IPS-NIHi11 (cell line): Measurements from ENCODE around the gene PTPRG.

Source experiments
- DNase-seq: peaks from one replicate; pipeline ENCODE4 v3.0.0; 2012; ENCODE audit warnings: mixed read lengths, low spot score

Gene PTPRG

DNA sequence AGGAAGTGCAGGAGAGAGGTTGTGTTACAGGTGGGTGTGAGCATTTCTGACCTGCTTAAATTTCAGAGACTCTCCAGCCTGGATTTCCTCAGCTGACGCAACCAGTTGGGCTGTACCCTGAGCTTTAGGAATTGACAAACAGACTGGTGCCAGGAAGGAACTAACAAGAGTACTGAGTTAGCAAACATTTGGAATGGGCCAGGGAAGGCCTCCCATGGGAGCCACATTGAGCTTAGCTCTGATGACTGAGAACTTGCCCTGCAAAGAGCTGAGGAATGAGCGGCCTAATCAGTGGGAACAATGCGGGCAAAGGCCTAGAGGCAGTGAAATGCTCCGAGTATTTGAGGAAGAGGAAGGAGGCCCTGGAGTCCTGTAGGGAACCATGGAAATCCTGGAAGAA lies 557.8 kb downstream of the PTPRG start:
- no peak for DNase-seq

DNA sequence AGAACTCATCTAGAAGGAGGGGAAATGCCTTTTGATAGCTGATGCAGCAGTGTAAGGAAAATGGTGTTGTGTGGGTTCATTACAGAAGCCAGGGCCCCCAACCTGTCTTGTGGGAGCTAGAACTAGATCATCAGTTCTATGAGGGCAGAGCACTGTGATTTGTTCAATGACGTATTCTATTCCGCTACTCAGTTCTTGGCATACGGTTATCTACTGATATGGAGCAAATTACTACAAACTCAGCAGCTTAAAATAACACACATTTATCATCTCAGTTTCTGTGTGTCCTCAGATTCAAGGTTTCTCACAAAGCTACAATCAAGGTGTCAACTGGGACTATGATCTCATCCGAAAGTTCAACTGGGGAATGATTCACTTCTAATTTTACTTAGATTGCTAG lies 561.4 kb downstream of the PTPRG start:
- DNase-seq = no peak

DNA sequence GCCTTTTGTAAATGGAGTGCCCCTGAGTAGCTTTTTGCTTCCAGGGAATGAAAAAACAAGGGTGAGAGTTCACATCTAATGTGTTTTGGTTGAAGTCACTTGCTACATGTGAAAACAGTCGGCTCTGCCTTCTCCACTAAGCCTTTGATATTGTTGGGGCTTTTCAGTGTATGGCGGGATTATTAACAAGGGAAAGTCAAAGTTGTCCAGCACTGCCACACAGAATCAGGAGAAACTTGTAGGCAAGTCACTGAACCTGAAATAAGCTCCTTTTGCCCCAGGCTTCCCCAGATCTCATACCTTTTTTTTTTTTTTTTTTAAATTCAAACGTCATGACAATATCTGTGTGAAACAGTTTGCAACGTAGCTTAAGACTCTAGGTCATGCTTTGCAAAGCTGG lies 564.0 kb downstream of the PTPRG start:
- DNase-seq = no peak

DNA sequence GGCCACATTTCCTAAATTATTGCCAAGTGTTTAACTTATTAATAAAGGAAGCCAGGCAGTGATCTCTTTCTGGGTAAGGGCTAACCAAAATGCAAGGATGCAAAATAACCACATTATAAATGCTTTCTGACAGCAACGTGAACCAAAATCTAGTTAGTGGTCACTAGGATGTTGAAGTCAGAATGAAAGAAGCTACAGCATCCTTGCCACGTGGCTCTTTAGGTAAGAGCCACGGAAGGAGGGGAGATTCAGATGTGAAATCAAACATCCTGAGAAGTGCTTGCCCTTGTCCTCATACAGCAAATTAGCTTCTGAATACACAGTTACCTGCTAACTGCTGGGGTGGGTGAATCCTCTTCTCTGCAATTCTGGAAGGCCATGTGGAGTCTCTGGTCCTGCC lies 565.7 kb downstream of the PTPRG start:
- DNase-seq = no peak

DNA sequence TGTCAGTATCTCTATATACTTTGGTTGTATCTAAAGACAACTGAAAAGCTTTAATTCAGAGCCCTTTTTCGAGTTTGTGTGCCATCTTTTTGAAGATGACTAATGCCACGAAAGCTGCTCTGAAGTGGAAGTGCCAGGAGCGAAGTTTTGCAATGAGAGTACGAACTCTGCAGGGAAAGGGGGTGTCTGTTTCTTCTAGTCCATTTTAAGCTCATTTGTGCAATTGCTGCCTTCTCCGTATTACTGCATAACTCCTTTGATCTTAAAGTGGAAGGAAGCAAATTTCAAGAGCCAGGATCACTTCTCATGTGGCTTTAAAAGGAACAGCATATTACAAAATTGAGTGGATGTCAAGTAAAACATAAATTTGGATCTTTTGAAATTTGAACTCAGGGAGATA lies 566.7 kb downstream of the PTPRG start:
- no peak for DNase-seq

DNA sequence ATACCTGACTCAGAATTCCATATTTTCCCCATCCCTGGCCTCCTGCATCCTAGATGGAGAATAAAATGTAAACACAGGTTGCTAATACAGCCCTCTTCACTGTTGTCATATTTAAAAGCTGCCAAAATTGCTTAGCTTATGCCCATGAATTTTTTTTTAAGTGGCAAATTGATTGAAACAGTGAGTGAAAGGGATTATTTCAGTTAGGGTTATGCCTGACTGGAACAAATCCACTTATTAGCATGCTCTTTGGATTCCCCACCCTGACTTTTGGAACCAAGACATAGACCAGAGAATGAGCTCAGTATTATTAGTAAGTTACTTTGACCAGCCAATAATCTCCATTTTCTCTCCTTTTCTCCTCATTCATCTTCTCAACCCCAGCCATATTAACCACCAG lies 567.3 kb downstream of the PTPRG start:
- DNase-seq = no peak

DNA sequence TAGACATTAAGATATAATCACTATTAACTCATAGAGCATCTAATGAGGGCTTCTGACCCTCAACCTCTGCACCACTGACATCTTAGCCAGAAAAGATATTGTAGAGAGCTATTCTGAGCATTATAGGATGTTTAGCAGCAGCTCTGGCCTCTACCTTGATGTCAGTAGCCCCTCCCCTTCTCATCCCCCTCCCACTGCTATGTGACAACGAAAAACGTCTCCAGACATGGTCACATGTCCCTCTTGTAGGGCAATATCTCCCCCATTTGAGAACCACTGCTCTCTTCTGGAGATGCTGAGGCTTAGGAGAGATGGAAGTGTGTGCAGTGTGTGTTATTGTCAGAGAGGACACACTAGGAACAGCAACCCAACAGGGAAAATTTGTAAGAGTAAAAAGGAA lies 569.7 kb downstream of the PTPRG start:
- no peak for DNase-seq

DNA sequence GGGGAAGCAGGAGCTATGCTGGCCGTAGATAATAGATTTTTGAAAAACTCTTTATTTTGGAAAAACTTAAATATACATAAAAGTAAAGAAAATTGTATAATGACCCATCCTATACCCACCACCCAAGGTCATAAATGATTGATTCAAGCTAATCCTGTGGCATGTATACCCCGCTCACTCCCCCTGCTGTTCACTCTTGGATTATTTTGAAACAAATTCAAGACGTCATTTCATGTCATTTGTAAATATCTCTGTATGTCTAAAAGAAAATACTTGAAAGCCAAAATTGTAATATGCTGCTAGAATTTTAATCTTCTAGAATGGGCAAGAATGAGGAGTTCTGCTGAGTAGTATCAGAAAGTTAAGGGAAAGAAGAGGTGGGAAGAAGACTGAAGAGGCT lies 570.2 kb downstream of the PTPRG start:
- DNase-seq = no peak

DNA sequence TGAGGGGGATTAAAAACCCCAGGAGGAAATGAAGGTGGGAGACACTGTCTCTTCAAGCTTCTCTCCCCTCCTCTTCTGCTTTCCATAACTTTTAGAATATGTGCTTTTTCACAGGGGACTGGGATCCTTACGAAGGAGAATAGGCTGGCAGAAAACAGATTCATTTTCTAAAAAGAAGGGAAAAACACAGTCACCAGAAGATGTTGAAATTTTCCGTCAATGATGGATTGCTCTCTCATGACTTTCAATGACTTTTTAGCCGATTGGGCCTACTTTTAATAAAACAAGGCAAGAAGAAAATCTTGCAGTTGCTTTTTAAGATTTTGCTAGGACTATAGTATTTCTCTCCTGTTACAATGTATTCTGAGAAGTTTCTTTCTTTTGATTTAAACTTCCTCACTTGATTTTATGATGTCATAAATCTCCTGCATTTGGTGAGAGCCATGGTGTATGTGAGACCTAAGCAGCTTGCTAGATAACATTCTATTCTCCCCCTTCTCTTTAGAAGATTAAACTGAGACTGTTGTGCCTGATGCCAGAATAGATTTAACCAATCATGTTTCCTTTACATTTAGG lies 570.7 kb downstream of the PTPRG start:
- no peak for DNase-seq

DNA sequence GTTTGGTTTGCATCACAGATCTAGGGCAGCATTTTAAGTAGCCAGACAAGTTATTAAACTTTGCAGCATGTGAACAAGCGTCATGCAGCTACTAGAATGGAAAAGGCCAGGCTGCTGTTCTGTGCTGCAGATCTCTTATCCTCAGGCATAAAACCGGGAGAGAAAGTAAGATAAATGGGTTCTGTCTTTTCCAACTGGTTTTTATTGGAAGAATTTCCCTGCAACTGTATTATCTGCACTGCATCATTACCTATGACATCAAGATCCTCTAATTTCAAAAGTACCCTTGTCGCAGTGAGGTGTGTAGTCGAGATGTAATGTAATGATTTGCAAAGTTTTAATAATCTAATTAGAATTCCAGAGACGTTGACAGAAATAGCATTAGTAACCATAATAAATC lies 571.6 kb downstream of the PTPRG start:
- no peak for DNase-seq

DNA sequence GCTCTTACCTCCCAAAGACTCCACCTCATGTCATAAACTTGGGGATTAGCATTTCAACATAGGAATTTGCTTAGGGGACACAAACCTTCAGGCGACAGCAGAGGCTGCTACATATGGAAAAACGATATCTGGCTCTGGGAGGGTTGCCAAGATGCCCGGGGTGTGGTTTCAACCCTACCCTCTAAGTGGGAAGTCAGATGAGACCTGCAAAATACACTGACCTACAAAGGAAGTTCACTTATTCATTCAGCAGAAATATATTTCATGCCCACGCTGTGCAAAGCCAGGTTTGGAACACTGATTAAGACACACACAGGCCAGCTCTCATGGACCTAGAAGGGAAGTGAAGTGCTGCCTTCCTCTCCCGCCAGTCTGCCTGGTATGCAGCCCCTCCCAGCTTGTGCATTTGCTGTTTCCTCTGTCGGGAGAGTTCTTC lies 572.7 kb downstream of the PTPRG start:
- peak; percentile 30 for DNase-seq

DNA sequence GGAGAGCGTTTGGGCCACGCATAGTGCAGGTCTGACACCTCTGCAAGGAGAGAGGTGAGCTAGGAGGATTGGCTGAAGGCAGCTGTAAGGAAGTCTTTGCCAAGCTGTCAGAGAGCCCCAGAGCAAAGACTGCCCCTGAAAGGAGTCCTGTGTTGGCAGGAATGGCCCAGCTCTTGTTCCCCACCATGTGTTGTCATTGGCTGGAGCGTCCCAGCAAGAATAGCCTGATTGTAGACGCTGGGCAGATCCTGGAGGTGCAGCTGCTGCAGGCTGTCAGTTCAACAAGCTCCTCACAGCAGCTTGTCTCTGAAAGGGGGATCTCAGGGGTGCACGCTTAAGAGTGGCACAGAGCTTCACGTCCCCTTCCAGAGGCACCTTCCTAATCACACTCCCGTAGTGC lies 574.4 kb downstream of the PTPRG start:
- no peak for DNase-seq

DNA sequence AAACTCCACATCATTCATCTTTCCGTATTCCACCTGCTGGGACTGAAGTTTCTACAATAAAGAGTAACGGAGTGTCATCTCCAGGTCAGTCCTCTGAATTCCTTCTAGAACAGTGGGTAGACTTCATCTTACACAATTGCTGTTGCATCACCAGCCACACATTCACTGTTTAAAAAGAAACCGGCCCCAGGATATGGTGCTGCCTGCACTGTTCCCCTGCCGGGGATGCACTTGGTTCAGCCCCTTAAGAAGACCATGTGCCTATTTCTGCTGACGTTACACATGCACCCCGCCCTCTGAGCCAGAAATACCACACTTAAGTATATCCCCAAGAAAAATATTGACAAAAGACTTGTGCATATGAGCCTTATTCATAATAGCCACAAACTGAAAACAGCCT lies 578.6 kb downstream of the PTPRG start:
- DNase-seq = no peak

DNA sequence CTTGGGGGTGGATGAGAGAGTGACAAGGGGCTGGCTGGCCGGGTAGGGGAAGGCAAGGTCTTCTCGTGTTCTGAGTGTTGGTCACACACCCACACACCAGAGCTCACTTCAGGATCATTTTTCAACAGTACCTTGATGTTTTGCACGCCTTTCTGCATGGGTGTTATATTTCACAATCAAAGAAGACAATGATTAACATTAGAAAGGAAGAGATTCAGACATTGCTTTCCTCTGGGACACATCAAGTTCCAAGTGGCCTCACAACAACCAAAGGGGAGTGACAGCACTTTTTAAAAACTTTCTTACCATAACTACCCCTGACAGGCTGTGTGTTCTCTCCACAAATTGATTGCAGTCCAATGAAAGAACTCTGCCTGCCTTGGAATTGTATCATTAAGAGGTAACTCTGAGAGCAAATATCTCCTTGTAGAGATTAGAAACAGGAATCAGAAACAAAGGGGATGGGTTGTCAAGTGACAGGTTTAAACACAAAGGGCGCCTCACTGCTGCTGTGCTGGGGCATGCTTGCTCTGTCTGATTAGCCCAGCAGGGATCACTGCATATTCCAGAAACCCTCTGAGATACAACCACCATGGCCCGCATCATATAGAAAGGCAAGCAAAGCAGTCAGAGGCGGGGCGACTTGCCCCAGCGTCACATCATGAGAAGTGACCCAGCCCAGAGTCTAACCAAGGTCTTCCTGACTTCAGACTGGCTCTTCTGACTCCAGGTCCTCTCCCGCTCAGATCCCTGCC lies 581.1 kb downstream of the PTPRG start:
- no peak for DNase-seq

DNA sequence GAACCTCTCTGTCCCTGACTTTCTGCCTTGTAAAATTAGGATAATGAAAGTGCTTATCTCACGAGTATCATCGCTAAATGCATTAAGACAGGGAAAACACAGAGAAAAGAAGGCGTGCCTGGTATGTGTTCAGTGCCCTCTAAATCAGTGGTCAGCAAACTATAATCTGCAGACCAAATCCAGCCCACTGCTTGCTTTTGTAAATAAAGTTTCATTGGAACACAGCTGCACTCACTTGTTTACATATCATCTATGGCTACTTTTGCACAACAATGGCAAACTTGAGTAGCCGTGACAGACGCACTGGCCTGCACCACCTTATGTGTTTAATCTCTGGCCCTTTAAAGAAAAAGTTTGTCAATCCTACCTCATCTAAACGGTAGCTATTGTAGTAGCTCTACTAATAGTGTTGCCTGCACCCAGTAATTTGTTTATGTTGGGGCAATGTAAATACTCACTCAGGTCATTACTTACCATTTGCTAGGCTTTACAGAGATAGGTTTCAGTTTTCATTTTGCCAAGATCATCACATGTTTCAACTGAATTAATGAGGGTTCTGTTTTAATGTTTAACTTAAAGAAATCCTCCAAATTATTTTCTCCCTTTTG lies 582.6 kb downstream of the PTPRG start:
- no peak for DNase-seq

DNA sequence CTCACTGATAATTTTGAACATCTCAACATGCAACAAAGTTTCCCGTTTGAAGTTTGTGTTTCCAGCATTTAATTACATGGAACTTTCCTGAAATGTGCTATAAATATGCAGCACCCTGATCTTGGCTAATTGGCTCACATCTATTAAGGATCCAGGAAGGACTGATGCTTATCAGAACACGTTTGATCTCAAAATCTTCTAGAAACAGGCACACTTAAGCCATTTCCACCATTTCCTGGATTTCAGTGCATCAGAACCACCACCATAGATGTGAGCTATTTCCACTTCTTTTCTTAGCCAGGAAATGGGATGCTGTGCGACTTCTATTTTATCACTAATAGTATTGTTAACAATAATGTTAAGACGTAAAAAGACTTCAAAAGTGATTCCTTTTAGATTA lies 583.1 kb downstream of the PTPRG start:
- no peak for DNase-seq

DNA sequence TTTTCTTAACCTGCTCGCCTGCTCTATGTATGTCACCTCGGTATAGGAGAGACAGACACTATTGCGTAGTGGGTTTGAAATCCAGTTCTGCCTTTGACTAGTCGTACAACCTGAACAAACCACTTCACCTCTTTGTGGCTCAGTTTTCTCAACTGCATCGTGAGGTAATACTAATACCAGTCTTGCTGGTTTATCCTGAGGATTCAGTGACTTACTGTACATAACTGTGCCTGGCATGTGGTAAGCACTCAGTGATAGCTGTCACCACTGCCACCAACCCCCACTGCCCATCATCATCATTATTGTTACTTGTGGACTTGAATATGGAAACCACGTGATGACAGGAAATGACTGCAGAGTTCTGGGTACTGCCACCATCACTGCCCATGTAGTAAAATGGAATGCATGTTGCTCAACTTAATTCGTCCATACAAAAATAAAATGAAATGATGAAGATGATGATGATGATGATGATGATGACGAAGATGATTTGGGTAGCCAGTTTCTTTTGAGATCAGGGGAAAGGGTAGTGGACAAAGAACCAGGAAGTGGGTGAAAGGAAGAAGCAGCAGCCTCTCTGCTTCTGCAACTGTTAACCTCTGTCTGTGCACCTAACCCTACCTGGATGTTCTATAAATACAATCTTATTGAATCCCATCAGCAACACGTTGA lies 583.9 kb downstream of the PTPRG start:
- no peak for DNase-seq

DNA sequence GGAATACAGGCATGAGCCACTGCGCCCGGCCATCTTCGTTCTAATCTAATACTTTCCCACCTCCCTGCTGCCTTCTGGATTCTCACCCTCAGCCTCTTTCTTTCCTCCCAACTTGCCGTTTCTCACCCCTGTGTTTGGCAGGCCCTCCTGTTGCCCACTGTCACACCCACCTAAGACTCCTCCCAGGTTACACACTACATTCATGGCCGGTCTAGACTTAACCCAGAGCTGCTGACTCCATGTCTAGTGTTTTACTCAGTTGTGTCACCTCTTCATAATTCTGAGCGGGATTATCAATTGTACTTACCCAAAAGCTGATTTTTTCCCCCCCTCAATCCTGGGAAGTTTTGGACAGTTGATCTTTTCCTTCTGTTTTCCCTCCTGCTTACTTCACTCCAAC lies 588.2 kb downstream of the PTPRG start:
- DNase-seq = no peak

DNA sequence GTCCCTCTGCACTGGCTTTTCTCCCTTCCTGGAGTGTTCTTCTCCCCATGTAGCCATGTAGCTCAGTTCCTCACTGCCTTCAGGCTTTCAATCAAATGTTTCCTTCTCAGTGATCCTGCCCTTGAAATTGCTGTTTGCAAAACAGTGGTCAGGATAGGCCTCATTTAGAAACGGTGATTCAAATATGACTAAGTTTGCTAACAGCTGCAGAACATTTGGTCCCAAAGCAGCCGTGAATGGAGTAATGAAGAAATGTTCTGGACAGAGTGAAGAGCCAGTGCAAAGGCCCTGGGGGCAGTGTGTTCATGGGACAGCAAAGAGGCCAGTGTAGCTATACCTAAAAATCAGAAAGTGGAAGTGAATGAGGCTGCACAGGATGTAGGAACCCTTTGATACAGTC lies 588.6 kb downstream of the PTPRG start:
- DNase-seq = no peak

DNA sequence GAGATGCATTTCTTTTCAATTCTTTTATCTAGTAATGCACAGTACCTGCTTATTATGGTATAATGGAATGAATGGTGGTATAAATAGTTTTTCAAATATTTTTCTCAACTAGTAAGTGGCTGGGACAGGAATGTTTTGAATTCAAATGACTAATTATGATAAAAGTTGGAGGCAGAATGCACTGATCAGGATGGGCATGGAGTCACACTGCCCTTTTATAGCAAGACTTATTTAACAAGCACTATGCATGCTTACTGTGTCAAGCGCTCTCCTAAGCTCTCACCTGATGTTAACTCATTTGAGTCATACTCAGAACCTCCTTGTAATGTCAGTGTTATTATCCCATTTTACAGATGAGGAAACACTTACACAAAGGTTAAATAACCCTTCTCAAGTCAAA lies 590.2 kb downstream of the PTPRG start:
- no peak for DNase-seq

DNA sequence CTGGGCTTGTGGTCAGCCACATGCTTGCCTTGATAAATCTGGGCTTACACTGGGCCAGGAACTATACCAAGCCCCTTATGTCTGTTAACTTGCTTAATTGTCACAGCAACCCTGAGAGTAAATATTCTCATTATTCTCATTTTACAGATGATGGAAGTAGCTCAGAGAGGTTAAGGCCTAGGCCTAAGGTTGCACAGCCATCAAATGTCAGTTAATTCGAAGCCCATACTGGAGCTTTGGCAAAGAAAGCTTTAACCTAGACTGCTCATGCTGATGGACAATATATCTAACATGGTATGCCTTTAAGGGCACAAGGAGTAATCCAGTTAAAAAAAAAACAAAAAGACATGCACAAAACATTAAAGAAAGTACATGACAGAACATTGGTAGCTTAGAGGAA lies 591.9 kb downstream of the PTPRG start:
- DNase-seq = no peak

DNA sequence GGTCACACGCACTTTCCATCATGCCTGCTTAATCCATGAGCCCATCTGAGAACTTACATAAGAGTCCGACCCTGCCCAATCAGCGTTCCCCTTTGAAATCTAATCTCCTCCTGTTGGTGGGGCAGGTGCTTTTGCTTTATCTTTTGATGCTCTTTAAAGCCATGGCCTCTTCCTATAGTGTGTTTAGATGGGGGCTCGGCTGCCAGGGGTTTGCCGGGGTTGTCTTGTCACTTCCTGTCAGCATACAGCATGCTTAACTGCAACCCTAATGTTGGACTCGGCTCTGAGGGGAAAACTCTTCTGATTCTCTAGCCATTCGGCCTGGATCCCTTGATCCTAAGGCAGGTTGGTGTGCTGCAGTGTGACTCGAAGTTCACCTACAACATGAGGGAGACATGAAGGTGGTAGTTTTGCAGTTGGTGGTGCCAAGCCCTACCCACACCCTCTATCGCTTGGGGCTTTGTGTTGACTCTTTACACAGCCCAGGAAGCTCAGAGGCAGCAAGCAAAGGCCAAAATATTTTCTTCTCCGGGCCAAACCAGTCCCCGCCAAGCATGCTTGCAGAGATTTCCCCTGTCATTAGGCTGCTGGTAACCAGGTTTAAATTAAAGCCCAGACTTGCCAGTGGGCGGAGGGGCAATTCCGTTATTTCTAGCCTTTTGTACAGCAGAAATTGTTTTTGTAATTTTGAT lies 593.2 kb downstream of the PTPRG start:
- DNase-seq = no peak
